ENCODE results near the gene SAMD4A. TPM values are rescaled to one million over a fixed set of nuclear protein-coding genes. Genes with fewer than 3 reads are reported as not detected.
A peak's percentile ranks its signal among the peaks of the same experiment; 100 is the strongest.

SAMD4A gene
- total RNA-seq, 1 experiment from 2014 or later: 18.3 TPM

DNA sequence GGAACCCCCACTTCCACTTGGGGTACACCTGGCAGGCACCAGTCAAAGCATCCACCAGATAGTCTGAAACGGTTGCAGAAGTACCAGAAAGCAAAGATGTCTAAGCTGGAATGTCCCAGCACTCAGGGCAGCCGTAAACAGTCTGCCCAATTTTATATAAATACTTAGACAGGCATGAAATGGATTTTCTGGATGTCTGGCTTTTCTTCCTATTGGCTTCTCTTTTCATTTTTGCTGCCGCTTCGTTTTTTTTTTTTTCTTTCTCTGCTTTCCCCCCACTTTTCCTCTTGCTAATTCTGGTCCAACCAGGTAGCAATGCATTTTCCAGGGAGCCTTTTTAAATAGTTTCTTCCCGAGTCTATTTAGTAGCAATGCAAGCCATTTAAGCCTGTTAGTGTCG is 168.0 kb downstream of the SAMD4A start:
- Histone ChIP-seq H3K27ac (no peak overlapping the region), H3K4me2 (no peak overlapping the region), H3K27me3 (ENCODE audit: insufficient read depth, low read depth) (no peaks in the 10 kb centered on the region), H2AFZ (no peak overlapping the region), H3F3A (ENCODE audit: insufficient read depth, low read depth) (peaks cover 5% of the 10 kb centered on the region; the same call in 1 of the 2 replicates), H3K79me2 (ENCODE audit: low read depth) (no peaks in the 10 kb centered on the region; the same call in 1 of the 2 replicates), H3K4me3 (no peak overlapping the region), H3K36me3 (ENCODE audit: low read depth) (no peaks in the 10 kb centered on the region), H3K9me3 (ENCODE audit: insufficient read depth, low read depth) (no peaks in the 10 kb centered on the region; the same call in 1 of the 2 replicates), H3K9me2 (ENCODE audit: insufficient read depth) (no peaks in the 10 kb centered on the region), H3K4me1 (replicated peaks; ENCODE audit: insufficient read depth) (peaks cover 33% of the 10 kb centered on the region), H4K20me1 (ENCODE audit: insufficient read depth) (no peaks in the 10 kb centered on the region)
- ChIA-PET CTCF (no interaction called here), POLR2A (ENCODE audit: unreplicated experiment) (interaction anchor here (0.7 kb wide), 1 partner anchor 501 kb away, joined by 4 read pairs; no protein-coding TSS in a partner anchor)
- intact Hi-C loops (cut with micrococcal nuclease; ENCODE audit: unreplicated experiment): loop anchor here (5.0 kb wide), 1 partner anchor 43 kb away; no protein-coding TSS in a partner anchor
- DNase-seq: no peak
- BruUV-seq (replicated peaks): no TSS peak
- TF ChIP-seq, protein P1, sequence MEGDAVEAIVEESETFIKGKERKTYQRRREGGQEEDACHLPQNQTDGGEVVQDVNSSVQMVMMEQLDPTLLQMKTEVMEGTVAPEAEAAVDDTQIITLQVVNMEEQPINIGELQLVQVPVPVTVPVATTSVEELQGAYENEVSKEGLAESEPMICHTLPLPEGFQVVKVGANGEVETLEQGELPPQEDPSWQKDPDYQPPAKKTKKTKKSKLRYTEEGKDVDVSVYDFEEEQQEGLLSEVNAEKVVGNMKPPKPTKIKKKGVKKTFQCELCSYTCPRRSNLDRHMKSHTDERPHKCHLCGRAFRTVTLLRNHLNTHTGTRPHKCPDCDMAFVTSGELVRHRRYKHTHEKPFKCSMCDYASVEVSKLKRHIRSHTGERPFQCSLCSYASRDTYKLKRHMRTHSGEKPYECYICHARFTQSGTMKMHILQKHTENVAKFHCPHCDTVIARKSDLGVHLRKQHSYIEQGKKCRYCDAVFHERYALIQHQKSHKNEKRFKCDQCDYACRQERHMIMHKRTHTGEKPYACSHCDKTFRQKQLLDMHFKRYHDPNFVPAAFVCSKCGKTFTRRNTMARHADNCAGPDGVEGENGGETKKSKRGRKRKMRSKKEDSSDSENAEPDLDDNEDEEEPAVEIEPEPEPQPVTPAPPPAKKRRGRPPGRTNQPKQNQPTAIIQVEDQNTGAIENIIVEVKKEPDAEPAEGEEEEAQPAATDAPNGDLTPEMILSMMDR (conservative IDR thresholded peaks at IDR 0.05): no peak
- TF ChIP-seq EZH2 (IDR thresholded peaks at IDR 0.05; ENCODE audit: low read depth): no peak

GRCh38 chr14:54735424-54735823 is 168.5 kb downstream of the SAMD4A start:
- H3K9me2 ChIP-seq (ENCODE audit: insufficient read depth): no peaks in the 10 kb centered on the region
- ChIA-PET POLR2A (ENCODE audit: unreplicated experiment) (no interaction called here), CTCF (no interaction called here)
- H3K4me2 ChIP-seq: no peak overlapping the region
- H3K9me3 ChIP-seq (ENCODE audit: insufficient read depth, low read depth): no peaks in the 10 kb centered on the region; the same call in 1 of the 2 replicates
- no peaks in the 10 kb centered on the region for H3K27me3 ChIP-seq (ENCODE audit: insufficient read depth, low read depth)
- intact Hi-C loops (cut with micrococcal nuclease; ENCODE audit: unreplicated experiment): loop anchor here (5.0 kb wide), 1 partner anchor 43 kb away; no protein-coding TSS in a partner anchor
- no peak overlapping the region for H3K4me3 ChIP-seq
- no TSS peak for BruUV-seq (replicated peaks)
- no peaks in the 10 kb centered on the region; the same call in 1 of the 2 replicates for H3K79me2 ChIP-seq (ENCODE audit: low read depth)
- H4K20me1 ChIP-seq (ENCODE audit: insufficient read depth): no peaks in the 10 kb centered on the region
- H3K27ac ChIP-seq: no peak overlapping the region
- no peak overlapping the region for H2AFZ ChIP-seq
- TF ChIP-seq, protein P1 (conservative IDR thresholded peaks at IDR 0.05): no peak
- no peak for TF ChIP-seq EZH2 (IDR thresholded peaks at IDR 0.05; ENCODE audit: low read depth)
- peaks cover 28% of the 10 kb centered on the region for H3K4me1 ChIP-seq (replicated peaks; ENCODE audit: insufficient read depth)
- H3K36me3 ChIP-seq (ENCODE audit: low read depth): no peaks in the 10 kb centered on the region
- peaks cover under 1% of the 10 kb centered on the region; the same call in 1 of the 2 replicates for H3F3A ChIP-seq (ENCODE audit: insufficient read depth, low read depth)
- no peak for DNase-seq

DNA sequence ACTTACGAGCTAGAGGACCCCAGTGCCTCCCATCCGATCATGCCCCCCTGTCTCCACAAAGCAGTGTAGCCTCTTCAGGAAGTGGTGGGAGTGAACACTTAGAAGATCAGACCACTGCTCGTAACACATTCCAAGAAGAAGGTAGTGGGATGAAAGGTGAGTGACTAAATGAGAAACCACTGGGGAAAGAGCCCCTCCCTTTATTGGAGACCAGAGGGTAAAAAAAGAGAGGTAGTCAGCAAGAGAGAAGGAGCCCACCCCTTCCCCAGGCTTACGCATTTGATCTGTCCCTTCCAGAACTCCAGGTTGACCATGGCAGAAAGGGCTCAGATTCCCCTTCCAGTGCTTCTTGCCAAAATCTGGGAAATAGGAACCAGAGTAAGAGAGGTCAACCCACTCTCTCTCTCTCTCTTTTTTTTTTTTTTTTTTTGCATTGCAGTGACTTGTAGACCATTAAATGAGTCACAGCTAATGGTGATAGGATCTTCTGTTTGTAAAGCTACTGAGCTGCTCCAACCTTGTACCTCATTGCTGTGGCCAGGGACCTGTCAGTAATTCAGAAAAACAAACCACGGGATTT is 170.3 kb downstream of the SAMD4A start:
- H3K9me2 ChIP-seq (ENCODE audit: insufficient read depth): no peaks in the 10 kb centered on the region
- H4K20me1 ChIP-seq (ENCODE audit: insufficient read depth): no peaks in the 10 kb centered on the region
- DNase-seq: peak; percentile 38 to 84
- no peaks in the 10 kb centered on the region; the same call in 1 of the 2 replicates for H3K79me2 ChIP-seq (ENCODE audit: low read depth)
- no peaks in the 10 kb centered on the region for H3K36me3 ChIP-seq (ENCODE audit: low read depth)
- peak overlapping the region; percentile 48 for H3K4me2 ChIP-seq
- no peak overlapping the region for H3K4me3 ChIP-seq
- ChIA-PET POLR2A (ENCODE audit: unreplicated experiment) (interaction anchor here (0.6 kb wide), 1 partner anchor 170 kb away, joined by 17 read pairs; the partner anchor contains the start of gene SAMD4A), CTCF (interaction anchor here (0.6 to 0.7 kb wide), 3 partner anchors 36 to 1519 kb away, joined by 4 read pairs; no protein-coding TSS in a partner anchor)
- H3K9me3 ChIP-seq (ENCODE audit: insufficient read depth, low read depth): no peaks in the 10 kb centered on the region; the same call in 1 of the 2 replicates
- peak overlapping the region; percentile 13; the same call in 1 of the 2 replicates for H3K27ac ChIP-seq
- no peaks in the 10 kb centered on the region; the same call in 1 of the 2 replicates for H3F3A ChIP-seq (ENCODE audit: insufficient read depth, low read depth)
- no peak overlapping the region for H2AFZ ChIP-seq
- H3K4me1 ChIP-seq (replicated peaks; ENCODE audit: insufficient read depth): peaks cover 16% of the 10 kb centered on the region
- intact Hi-C loops (cut with micrococcal nuclease; ENCODE audit: unreplicated experiment): loop anchor here (5.0 kb wide), 1 partner anchor 45 kb away; no protein-coding TSS in a partner anchor
- H3K27me3 ChIP-seq (ENCODE audit: insufficient read depth, low read depth): no peaks in the 10 kb centered on the region
- TF ChIP-seq EZH2 (IDR thresholded peaks at IDR 0.05; ENCODE audit: low read depth): no peak
- TF ChIP-seq, protein P1 (conservative IDR thresholded peaks at IDR 0.05): no peak
- no TSS peak for BruUV-seq (replicated peaks)

Measured in PC-9 (cell line).